DND-41 (cell line): Measurements from ENCODE around the gene MXI1.

Experiments used
- CTCF ChIP-seq: IDR thresholded peaks from 2 replicates; pipeline ENCODE4 v1.5.1; 2012; ENCODE audit warnings: borderline replicate concordance, low read length, moderate library complexity, mild to moderate bottlenecking; ENCODE audit not compliant: poor library complexity, severe bottlenecking; ENCODE audit errors: extremely low read depth
- EZH2 ChIP-seq: IDR thresholded peaks from 3 replicates; pipeline ENCODE4 v1.6.1; 2012; ENCODE audit warnings: borderline replicate concordance, low read depth, mild to moderate bottlenecking, moderate library complexity, low read length, inconsistent platforms; ENCODE audit not compliant: severe bottlenecking

DNA sequence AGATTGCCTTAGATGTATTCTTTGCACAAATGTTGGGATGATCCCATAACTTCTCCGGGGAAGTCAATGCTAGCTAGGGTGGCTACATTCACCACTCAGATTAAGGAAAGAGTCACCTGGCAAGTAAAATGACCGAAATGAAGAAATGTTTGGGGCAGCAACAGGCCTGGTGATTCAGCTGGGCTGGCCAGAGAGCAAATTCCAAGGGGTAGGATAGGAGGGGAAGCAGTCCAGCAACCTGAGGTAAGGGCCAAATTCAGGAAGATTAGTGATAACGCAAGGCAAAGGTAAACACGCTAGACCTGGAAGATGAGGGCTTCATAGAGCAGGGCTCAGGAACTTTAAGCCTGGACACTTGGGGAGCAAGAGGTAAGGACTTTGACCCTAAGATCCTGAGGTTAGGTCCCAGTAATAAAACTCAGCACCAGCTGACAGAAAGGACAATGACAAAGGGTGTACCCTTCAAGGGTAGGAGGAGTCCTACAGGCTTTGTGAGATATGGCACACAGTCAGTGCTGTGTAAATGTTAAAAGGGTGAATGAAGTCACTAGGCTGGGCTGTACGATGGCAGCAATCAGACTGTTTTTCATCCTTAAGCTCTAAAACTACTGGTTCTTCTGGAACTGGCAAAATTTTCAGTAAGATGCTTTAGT, 120.0 kb downstream of the MXI1 start:
- TF ChIP-seq CTCF: no peak
- no peak for TF ChIP-seq EZH2
